Left lung (tissue), 10 donors: ENCODE data around the gene NR2F2. TPM values are rescaled to one million over a fixed set of nuclear protein-coding genes. Genes with fewer than 3 reads are reported as not detected.

Experiments used
- ATAC-seq: fragments of 200-7000 bp; cut with Tn5 transposase; one replicate; pipeline ENCODE4 v1.9.1; 2020; ENCODE audit warnings: moderate library complexity
- DNase-seq, 4 donors: peaks; one replicate each; pipeline ENCODE4 v3.0.0-alpha.2; 2013 to 2020
- H3K27ac ChIP-seq, 2 donors: fragments of 200-600 bp; sonication (generic) in 1 of 2; one replicate each; pipeline versions ENCODE4 v1.5.0 to v1.8.0; 2020 to 2021
- H3K27me3 ChIP-seq, 2 donors: fragments of 200-600 bp; sonication (generic) in 1 of 2; one replicate each; pipeline versions ENCODE4 v1.5.0 to v1.8.0; 2020 to 2021
- H3K36me3 ChIP-seq, 2 donors: fragments of 200-600 bp; sonication (generic) in 1 of 2; one replicate each; pipeline versions ENCODE4 v1.5.0 to v1.8.0; 2020 to 2021
- H3K4me1 ChIP-seq, 2 donors: fragments of 200-600 bp; one replicate each; pipeline ENCODE4 v1.8.0; 2021
- H3K4me3 ChIP-seq, 2 donors: fragments of 200-600 bp; sonication (generic) in 1 of 2; one replicate each; pipeline versions ENCODE4 v1.5.0 to v1.8.0; 2020 to 2021; ENCODE audit warnings: mild to moderate bottlenecking in 1 of 2
- H3K9me3 ChIP-seq, 2 donors: fragments of 200-600 bp; sonication (generic) in 1 of 2; one replicate each; pipeline versions ENCODE4 v1.5.0 to v1.8.0; 2020 to 2021
- intact Hi-C, 2 donors: fragments of 100-400 bp; cut with DNase I; formaldehyde crosslinking; loops; one replicate each; pipeline versions ENCODE4 v1.11.2 to v1.14.2; 2022
- polyA plus RNA-seq, 6 donors: library from polyadenylated mRNA; unstranded; fragments of 120-200 nt; gene quantifications; one replicate each; pipeline ENCODE4 v1.2.1, GENCODE V29; 2013; ENCODE audit not compliant: insufficient read length in 6 of 6
- total RNA-seq, 2 donors: library from RNA; stranded (reverse); fragmentation: NEBNext Ultra II Directional; extraction: Animal tissue kit (Norgen Biotek cat#: 25700); gene quantifications; one replicate each; pipeline ENCODE4 v1.2.1, GENCODE V29; 2021
- TF ChIP-seq, protein P1 (sequence below), 2 donors: fragments of 200-600 bp; sonication (generic) in 1 of 2; IDR thresholded peaks; one replicate each; pipeline versions ENCODE4 v1.5.0 to v1.8.0; 2021; ENCODE audit warnings: antibody characterized with exemption in 2 of 2
- donor health status: DM: no; HTN: yes; CAD: no.
- donor health status: DM: no; HTN: no; CAD: no.

NR2F2 gene
- total and polyA plus RNA-seq, 8 donors = 53.4 to 168 (median 149) TPM

DNA sequence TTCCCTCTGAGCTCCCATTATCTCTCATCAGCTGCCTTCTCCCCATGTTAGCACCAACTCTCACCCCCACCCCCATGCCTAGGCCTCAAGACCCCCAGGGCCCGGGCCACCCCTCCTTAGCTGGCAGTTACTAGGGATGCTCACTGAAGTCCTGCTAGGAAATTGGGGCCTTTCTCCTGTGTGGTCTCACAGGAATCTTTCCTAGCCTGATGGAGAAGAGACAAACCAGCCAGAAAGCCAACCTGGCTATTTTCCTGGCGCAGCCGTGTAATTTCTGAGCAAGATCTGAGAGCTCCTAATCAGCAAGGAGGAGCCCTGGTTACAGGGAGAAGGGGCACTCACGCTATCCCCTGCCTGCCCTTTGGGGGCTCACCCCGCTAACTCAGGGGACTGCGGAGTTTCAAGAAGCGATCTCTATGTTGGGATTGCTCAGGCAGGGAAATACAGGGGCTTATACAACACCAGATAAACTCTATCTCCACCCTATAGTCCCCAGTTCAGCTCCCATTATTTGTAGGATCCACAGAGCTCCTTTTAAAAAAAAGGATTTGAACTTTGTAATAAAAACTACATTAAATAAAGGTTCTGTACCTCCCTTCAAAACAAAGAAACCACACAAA is 25.2 kb downstream of the NR2F2 start:
- Histone ChIP-seq H3K27ac (peak overlapping the region in 1 of 2 donors; percentile 59), H3K4me3 (no peak overlapping the region), H3K27me3 (peaks cover 30 to 98% of the 10 kb centered on the region in 2 donors), H3K9me3 (no peaks in the 10 kb centered on the region), H3K4me1 (peaks cover 0 to 28% of the 10 kb centered on the region in 2 donors), H3K36me3 (no peaks in the 10 kb centered on the region)
- intact Hi-C loops = loop anchor here in 1 of 2 donors (10.0 kb wide), 1 partner anchor 879 kb away; no protein-coding TSS in a partner anchor
- DNase-seq = no peak
- TF ChIP-seq, protein P1, sequence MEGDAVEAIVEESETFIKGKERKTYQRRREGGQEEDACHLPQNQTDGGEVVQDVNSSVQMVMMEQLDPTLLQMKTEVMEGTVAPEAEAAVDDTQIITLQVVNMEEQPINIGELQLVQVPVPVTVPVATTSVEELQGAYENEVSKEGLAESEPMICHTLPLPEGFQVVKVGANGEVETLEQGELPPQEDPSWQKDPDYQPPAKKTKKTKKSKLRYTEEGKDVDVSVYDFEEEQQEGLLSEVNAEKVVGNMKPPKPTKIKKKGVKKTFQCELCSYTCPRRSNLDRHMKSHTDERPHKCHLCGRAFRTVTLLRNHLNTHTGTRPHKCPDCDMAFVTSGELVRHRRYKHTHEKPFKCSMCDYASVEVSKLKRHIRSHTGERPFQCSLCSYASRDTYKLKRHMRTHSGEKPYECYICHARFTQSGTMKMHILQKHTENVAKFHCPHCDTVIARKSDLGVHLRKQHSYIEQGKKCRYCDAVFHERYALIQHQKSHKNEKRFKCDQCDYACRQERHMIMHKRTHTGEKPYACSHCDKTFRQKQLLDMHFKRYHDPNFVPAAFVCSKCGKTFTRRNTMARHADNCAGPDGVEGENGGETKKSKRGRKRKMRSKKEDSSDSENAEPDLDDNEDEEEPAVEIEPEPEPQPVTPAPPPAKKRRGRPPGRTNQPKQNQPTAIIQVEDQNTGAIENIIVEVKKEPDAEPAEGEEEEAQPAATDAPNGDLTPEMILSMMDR (IDR thresholded peaks at IDR 0.05) = no peak
- no peak for ATAC-seq

DNA sequence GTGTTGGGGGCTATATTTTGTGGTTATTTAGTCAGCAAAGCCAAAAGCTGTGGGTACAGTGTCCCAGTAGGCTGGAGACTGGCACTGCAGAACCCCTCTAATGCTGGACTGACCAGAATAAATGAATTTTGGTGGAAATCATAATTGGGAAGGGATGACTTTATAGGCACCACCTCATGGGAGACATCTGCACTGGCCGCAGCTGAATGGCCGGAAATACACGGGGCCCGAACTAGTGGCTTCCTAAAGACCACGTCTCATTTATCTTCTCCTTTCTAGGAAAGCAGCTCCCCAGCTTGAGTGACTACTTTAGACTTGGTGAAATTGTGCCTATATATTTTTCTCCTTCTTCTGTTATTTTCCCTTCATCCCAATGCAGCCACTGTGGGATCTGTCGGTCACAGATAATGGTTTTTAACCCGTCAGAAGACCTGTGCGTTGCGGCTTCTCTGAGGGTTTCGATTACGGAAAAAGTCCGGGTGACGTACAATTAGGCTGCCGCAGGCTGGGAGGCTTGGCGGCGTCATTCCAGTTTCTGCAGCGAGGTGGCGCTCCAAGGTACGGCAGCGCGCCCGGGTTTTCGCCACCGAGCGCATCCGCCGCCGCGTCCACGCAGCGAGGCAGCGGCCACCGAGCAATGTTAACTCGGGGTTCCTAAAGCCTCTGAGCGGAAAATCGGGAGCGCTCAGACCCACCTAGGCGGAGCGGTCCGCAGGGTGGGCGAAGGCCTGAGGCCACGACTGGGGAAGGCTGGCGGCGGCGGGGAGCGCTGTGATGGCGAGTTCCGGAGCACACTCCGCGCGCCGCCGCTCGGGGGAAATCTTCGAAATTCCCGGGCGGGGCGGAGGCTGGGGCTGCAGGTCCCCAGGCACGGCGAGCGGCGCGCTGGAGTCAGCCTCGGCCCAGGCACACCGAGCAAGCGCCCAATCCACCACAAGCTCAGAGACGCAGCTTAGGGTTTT is 26.3 kb downstream of the NR2F2 start:
- H3K27me3 ChIP-seq = peaks cover 39 to 98% of the 10 kb centered on the region in 2 donors
- H3K4me1 ChIP-seq = peaks cover 0 to 28% of the 10 kb centered on the region in 2 donors
- intact Hi-C loops = loop anchor here in 1 of 2 donors (10.0 kb wide), 1 partner anchor 878 kb away; no protein-coding TSS in a partner anchor
- peak; percentile 69 to 91 (median 82) for DNase-seq
- no peaks in the 10 kb centered on the region for H3K36me3 ChIP-seq
- H3K4me3 ChIP-seq = peak overlapping the region; percentile 48 to 56
- H3K9me3 ChIP-seq = no peaks in the 10 kb centered on the region
- peak overlapping the region; percentile 61 to 73 for H3K27ac ChIP-seq
- peak; percentile 90 for ATAC-seq
- TF ChIP-seq, protein P1 (IDR thresholded peaks at IDR 0.05) = peak; percentile 95 to 97

DNA sequence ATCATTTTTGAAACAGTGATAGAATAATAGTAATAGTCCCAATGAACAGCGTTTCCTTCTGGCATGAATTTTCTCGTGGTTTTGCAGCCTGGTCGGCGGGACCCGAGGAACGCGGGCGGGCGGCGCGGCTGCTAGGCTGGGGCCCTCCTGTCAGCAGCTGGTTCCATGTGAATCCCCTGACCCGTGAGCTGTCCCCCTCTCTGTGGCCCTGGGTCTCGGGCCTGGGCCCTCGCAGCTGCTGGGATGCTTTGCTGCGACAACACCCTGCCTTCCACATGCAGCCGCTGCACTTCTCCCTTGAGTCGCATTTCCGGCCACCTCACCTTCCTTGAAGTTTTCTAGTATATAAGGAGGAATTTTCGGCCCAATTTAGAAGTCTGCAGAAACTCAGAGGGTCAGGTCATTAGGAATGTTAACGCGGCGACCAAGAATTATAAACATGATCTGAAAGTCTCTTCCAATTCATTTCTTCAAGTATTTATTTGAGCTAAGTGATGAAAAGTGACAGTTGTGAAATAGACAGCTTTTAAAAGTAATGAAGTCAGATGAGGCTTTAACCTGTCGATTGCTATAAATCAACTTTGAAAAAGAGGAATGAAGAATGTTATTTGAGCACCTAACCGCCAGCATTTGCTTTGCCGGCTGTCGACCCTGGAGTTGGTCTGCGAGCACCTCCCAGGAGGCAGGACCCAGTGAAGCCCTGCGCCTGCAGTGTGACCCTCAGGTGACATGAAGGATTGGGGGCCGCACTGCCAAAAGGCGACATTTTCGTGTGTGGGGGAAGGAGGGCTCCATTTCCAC is 27.7 kb downstream of the NR2F2 start:
- Histone ChIP-seq H3K36me3 (no peaks in the 10 kb centered on the region), H3K4me1 (peaks cover 0 to 28% of the 10 kb centered on the region in 2 donors), H3K27me3 (peaks cover 45 to 98% of the 10 kb centered on the region in 2 donors), H3K4me3 (peak overlapping the region in 1 of 2 donors; percentile 56), H3K9me3 (no peaks in the 10 kb centered on the region), H3K27ac (no peak overlapping the region)
- ATAC-seq = no peak
- TF ChIP-seq, protein P1 (IDR thresholded peaks at IDR 0.05) = no peak
- intact Hi-C loops = loop anchor here in 1 of 2 donors (10.0 kb wide), 1 partner anchor 877 kb away; no protein-coding TSS in a partner anchor
- DNase-seq = peak in 1 of 4 donors; percentile 66

DNA sequence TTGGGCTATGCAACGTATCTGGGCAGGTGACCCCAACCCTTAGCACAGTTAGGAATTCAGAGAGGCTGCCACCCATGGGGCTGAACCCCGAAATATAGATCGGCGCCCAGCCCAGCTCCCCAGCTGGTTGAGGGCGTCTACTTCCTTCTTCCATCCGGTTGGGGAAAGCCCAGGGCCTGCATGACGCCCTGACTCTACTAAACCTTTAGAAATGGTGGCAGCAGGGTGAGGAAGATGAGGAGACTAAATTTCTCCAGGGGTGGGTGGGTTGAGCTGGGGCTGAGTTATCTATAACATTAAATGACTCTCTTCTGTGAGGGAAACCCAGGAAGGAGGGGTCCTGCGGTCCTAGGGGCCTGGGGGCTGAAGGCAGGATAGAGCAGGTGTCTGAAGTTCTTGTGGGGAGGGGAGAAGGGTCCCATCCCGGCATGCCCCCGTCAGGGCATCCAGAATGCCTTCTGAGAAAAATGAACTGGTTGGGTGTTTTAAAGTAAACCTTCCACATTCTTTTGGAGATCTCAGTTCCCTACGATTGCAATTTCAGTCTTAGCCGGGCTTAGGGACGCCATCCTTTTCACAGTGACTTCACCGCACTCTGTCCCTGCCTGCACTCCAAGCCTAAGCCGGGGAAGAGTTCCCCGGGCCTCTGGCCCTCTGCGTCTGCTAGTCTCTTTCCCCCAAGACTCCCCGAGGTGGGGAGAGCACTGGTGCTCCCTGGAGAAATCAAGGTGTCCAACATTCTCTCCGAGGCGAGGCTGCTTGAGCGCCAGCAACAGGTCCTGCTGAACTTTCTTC is 28.5 kb downstream of the NR2F2 start:
- no peak for DNase-seq
- Histone ChIP-seq H3K9me3 (no peaks in the 10 kb centered on the region), H3K36me3 (no peaks in the 10 kb centered on the region), H3K4me3 (no peak overlapping the region), H3K27ac (peak overlapping the region in 1 of 2 donors; percentile 57), H3K4me1 (peaks cover 0 to 28% of the 10 kb centered on the region in 2 donors), H3K27me3 (peaks cover 51 to 98% of the 10 kb centered on the region in 2 donors)
- TF ChIP-seq, protein P1 (IDR thresholded peaks at IDR 0.05) = no peak
- no peak for ATAC-seq
- intact Hi-C loops = loop anchor here in 1 of 2 donors (10.0 kb wide), 1 partner anchor 876 kb away; no protein-coding TSS in a partner anchor
